Measurements from ENCODE around the gene METTL2A.
"Not testable (repeated sequence)": the region's sequence is repeated elsewhere in the genome, so short reads cannot be mapped to it uniquely, and the experiment has no call there.

DNA sequence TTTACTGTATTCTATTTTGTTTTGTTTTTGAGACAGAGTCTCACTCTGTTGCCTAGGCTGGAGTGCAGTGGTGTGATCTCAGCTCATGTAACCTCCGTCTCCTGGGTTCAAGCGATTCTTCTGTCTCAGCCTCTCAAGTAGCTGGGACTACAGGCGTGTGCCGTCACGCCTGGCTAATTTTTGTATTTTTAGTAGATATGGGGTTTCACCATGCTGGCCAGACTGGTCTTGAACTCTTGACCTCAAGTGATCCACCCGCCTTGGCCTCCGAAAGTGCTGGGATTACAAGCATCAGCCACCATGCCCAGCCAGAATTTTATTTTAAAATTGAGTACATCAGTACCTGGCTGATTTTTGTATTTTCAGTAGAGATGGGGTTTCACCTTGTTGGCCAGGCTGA is 70.4 kb downstream of the METTL2A start:
- TF ChIP-seq, protein P1, sequence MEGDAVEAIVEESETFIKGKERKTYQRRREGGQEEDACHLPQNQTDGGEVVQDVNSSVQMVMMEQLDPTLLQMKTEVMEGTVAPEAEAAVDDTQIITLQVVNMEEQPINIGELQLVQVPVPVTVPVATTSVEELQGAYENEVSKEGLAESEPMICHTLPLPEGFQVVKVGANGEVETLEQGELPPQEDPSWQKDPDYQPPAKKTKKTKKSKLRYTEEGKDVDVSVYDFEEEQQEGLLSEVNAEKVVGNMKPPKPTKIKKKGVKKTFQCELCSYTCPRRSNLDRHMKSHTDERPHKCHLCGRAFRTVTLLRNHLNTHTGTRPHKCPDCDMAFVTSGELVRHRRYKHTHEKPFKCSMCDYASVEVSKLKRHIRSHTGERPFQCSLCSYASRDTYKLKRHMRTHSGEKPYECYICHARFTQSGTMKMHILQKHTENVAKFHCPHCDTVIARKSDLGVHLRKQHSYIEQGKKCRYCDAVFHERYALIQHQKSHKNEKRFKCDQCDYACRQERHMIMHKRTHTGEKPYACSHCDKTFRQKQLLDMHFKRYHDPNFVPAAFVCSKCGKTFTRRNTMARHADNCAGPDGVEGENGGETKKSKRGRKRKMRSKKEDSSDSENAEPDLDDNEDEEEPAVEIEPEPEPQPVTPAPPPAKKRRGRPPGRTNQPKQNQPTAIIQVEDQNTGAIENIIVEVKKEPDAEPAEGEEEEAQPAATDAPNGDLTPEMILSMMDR (IDR thresholded peaks at IDR 0.05 in 4 of 5, conservative IDR thresholded peaks at IDR 0.05 in 1 of 5) = not testable (repeated sequence)
- TF ChIP-seq POLR2A (IDR thresholded peaks at IDR 0.05) = not testable (repeated sequence)

Measured in gastrocnemius medialis (tissue), 4 donors.